ENCODE data around the gene MATR3.
"Not testable (repeated sequence)": the region's sequence is repeated elsewhere in the genome, so short reads cannot be mapped to it uniquely, and the experiment has no call there.

Gene MATR3

GRCh38 chr5:139306197-139306596 is 12.7 kb downstream of the MATR3 start:
- H3K4me3 ChIP-seq (ENCODE audit: low read depth, low read length): no peak overlapping the region
- in situ Hi-C loops (cut with HindIII; ENCODE audit: low sequenced_read_pairs): no loop called here
- DNase-seq (ENCODE audit: low read depth): no peak
- TF ChIP-seq CTCF (IDR thresholded peaks at IDR 0.05; ENCODE audit: low read depth, low read length, missing control alignments): no peak

- no peak overlapping the region for H3K4me3 ChIP-seq (ENCODE audit: low read depth, low read length)
- in situ Hi-C loops (cut with HindIII; ENCODE audit: low sequenced_read_pairs): no loop called here
- no peak for DNase-seq (ENCODE audit: low read depth)
- TF ChIP-seq CTCF (IDR thresholded peaks at IDR 0.05; ENCODE audit: low read depth, low read length, missing control alignments): no peak
Observed at GRCh38 chr5:139306628-139307379, 13.3 kb downstream of the MATR3 start.

DNA sequence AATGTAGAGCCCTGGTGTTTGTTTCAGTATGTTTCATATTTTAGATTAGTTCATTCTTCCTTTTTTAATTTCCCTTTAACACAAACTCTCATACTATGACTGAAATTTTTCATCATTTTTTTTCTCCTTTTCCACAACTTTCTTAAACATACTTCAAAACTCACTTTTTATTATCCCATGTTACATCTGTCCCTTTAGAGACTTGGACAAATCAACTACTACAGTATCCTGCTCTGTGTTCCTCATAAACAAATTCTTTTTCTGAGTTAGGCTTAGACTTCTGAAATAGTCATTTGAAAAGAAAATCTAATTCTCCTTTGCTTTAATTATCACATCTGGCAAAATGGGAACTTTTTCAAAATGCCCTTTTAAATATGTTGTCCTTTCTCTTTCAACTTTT is 15.3 kb downstream of the MATR3 start:
- H3K4me3 ChIP-seq (ENCODE audit: low read depth, low read length): no peak overlapping the region
- in situ Hi-C loops (cut with HindIII; ENCODE audit: low sequenced_read_pairs): no loop called here
- DNase-seq (ENCODE audit: low read depth): no peak
- TF ChIP-seq CTCF (IDR thresholded peaks at IDR 0.05; ENCODE audit: low read depth, low read length, missing control alignments): no peak

DNA sequence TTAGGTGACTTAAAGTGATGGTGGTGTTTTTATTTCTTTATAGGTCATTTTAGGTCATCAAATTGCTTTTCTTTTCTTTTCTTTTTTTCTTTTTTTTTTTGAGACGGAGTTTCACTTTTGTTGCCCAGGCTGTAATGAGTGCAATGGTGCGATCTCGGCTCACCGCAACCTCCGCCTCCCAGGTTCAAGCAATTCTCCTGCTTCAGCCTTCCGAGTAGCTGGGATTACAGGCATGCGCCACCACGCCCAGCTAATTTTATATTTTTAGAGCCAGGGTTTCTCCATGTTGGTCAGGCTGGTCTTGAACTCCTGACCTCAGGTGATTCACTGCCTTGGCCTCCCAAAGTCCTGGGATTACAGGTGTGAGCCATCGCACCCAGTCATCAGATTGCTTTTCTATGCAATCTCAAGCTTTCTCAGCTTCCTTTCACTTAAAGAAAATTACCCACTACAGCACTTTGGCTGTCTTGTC is 17.2 kb downstream of the MATR3 start:
- H3K4me3 ChIP-seq (ENCODE audit: low read depth, low read length); DNase-seq (ENCODE audit: low read depth); in situ Hi-C loops (cut with HindIII; ENCODE audit: low sequenced_read_pairs): not testable (repeated sequence)

DNA sequence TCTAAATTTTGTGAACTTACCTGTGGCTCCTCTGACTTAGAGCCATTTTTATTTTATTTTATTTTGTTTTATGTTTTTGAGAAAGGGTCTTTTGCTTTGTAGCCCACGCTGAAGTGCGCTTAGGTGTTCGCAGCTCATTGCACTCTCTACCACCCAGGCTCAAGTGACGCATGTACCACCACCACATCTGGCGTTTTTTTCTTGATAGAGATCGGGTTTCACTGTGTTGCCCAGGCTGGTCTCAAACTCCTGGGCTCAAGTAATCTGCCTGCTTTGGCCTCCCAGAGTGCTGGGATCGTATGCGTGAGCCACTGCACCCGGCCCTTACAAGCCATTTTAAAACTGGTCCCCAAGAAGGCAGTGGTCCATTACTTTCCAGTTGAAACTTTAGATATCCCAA is 18.5 kb downstream of the MATR3 start:
- in situ Hi-C loops (cut with HindIII; ENCODE audit: low sequenced_read_pairs): no loop called here
- no peak for TF ChIP-seq CTCF (IDR thresholded peaks at IDR 0.05; ENCODE audit: low read depth, low read length, missing control alignments)
- H3K4me3 ChIP-seq (ENCODE audit: low read depth, low read length): no peak overlapping the region
- DNase-seq (ENCODE audit: low read depth): no peak

GRCh38 chr5:139314276-139314675 is 20.7 kb downstream of the MATR3 start:
- TF ChIP-seq CTCF (IDR thresholded peaks at IDR 0.05; ENCODE audit: low read depth, low read length, missing control alignments): no peak
- no peak for DNase-seq (ENCODE audit: low read depth)
- in situ Hi-C loops (cut with HindIII; ENCODE audit: low sequenced_read_pairs): no loop called here
- no peak overlapping the region for H3K4me3 ChIP-seq (ENCODE audit: low read depth, low read length)

DNA sequence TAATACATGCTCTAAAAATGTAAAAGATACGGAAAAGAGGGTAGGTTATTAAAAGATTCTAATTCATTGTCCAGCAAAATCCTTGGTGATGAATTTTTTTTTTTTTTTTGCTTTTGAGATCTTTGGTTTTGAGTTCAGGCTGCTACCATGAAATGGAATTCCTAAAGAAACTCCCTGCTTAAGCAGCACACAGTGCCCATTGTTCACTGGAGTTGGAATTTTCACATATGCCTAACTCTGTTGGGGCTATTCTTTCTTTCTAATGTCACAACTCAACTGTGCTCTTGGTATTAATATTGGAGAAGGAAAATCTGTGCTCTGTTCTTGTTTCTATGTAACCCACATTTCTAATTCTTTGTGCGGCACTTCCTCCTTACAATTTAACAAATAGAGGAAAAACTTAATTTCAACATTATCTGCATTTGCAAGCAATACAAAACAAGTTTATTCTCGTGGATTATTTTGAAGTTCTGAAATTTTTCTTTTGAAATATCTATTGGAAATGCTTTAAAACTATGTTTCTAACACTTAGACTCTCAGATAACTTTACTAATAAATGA is 21.6 kb downstream of the MATR3 start:
- no peak overlapping the region for H3K4me3 ChIP-seq (ENCODE audit: low read depth, low read length)
- no peak for DNase-seq (ENCODE audit: low read depth)
- in situ Hi-C loops (cut with HindIII; ENCODE audit: low sequenced_read_pairs): no loop called here
- no peak for TF ChIP-seq CTCF (IDR thresholded peaks at IDR 0.05; ENCODE audit: low read depth, low read length, missing control alignments)

Data from astrocyte of the cerebellum (primary cell).